ENCODE measurements around the gene IFT57. TPM values are rescaled to one million over a fixed set of nuclear protein-coding genes. Genes with fewer than 3 reads are reported as not detected.
"Not testable (repeated sequence)": the region's sequence is repeated elsewhere in the genome, so short reads cannot be mapped to it uniquely, and the experiment has no call there.

IFT57 gene
- total RNA-seq, 1 donor from 2014 or later = 58.4 TPM

GRCh38 chr3:108157273-108157672 lies 65.0 kb downstream of the IFT57 start:
- DNase-seq (ENCODE audit: low read depth) = no peak
- TF ChIP-seq CTCF (conservative IDR thresholded peaks at IDR 0.05; ENCODE audit: low read depth, low read length) = no peak
- no peak overlapping the region for H3K4me3 ChIP-seq (ENCODE audit: low read depth, low read length)

GRCh38 chr3:108156312-108156853 lies 65.8 kb downstream of the IFT57 start:
- no peak overlapping the region for H3K4me3 ChIP-seq (ENCODE audit: low read depth, low read length)
- TF ChIP-seq CTCF (conservative IDR thresholded peaks at IDR 0.05; ENCODE audit: low read depth, low read length) = no peak
- no peak for DNase-seq (ENCODE audit: low read depth)

- H3K4me3 ChIP-seq (ENCODE audit: low read depth, low read length); DNase-seq (ENCODE audit: low read depth): not testable (repeated sequence)
Observed at GRCh38 chr3:108155642-108156041, 66.6 kb downstream of the IFT57 start.

- no peak overlapping the region for H3K4me3 ChIP-seq (ENCODE audit: low read depth, low read length)
- DNase-seq (ENCODE audit: low read depth) = peak; percentile 55
- peak; percentile 67 for TF ChIP-seq CTCF (conservative IDR thresholded peaks at IDR 0.05; ENCODE audit: low read depth, low read length)
Observed at GRCh38 chr3:108153451-108153981, 68.7 kb downstream of the IFT57 start.

- DNase-seq (ENCODE audit: low read depth) = no peak
- no peak for TF ChIP-seq CTCF (conservative IDR thresholded peaks at IDR 0.05; ENCODE audit: low read depth, low read length)
- H3K4me3 ChIP-seq (ENCODE audit: low read depth, low read length) = no peak overlapping the region
Observed at GRCh38 chr3:108152274-108152673, 70.0 kb downstream of the IFT57 start.

GRCh38 chr3:108150200-108150599 lies 72.0 kb downstream of the IFT57 start:
- TF ChIP-seq CTCF (conservative IDR thresholded peaks at IDR 0.05; ENCODE audit: low read depth, low read length) = no peak
- DNase-seq (ENCODE audit: low read depth) = no peak
- no peak overlapping the region for H3K4me3 ChIP-seq (ENCODE audit: low read depth, low read length)

- TF ChIP-seq CTCF (conservative IDR thresholded peaks at IDR 0.05; ENCODE audit: low read depth, low read length) = no peak
- DNase-seq (ENCODE audit: low read depth) = no peak
- H3K4me3 ChIP-seq (ENCODE audit: low read depth, low read length) = no peak overlapping the region
Observed at GRCh38 chr3:108146139-108146538, 76.1 kb downstream of the IFT57 start.
